Liver (tissue), 9 donors: ENCODE data around the gene NRSN2. TPM values are rescaled to one million over a fixed set of nuclear protein-coding genes. Genes with fewer than 3 reads are reported as not detected.

Experiments used
- DNase-seq: peaks from one replicate; pipeline ENCODE4 v3.0.0-alpha.2; 2017; ENCODE audit warnings: low spot score
- H3K27ac ChIP-seq, 2 donors: one replicate each; pipeline ENCODE4 v1.7.0; 2013; ENCODE audit warnings: inconsistent platforms in 2 of 2, low read length in 2 of 2, control low read depth in 1 of 2, low read depth in 1 of 2, mild to moderate bottlenecking in 1 of 2
- H3K27me3 ChIP-seq, 4 donors: one replicate each; pipeline versions ENCODE4 v1.6.1 to v1.7.0; 2013; ENCODE audit warnings: low read length in 3 of 4, inconsistent platforms in 1 of 4, mild to moderate bottlenecking in 1 of 4, moderate library complexity in 1 of 4; ENCODE audit not compliant: control insufficient read depth in 4 of 4, insufficient read depth in 4 of 4
- H3K36me3 ChIP-seq, 4 donors: one replicate each; pipeline versions ENCODE4 v1.6.1 to v1.7.0; 2013; ENCODE audit warnings: low read length in 3 of 4, mild to moderate bottlenecking in 3 of 4, low read depth in 1 of 4, moderate library complexity in 1 of 4; ENCODE audit not compliant: control insufficient read depth in 4 of 4, insufficient read depth in 3 of 4
- H3K4me1 ChIP-seq, 4 donors: one replicate each; pipeline versions ENCODE4 v1.6.1 to v1.7.0; 2013; ENCODE audit warnings: low read length in 3 of 4, mild to moderate bottlenecking in 3 of 4, moderate library complexity in 1 of 4; ENCODE audit not compliant: control insufficient read depth in 4 of 4, insufficient read depth in 4 of 4
- H3K4me3 ChIP-seq, 3 donors: one replicate each; pipeline versions ENCODE4 v1.6.1 to v1.7.0; 2013; ENCODE audit warnings: low read length in 3 of 3, control low read depth in 1 of 3, low read depth in 1 of 3, mild to moderate bottlenecking in 1 of 3
- H3K9ac ChIP-seq, 2 donors: one replicate each; pipeline ENCODE4 v1.7.0; 2013; ENCODE audit warnings: low read length in 2 of 2, mild to moderate bottlenecking in 2 of 2, moderate library complexity in 2 of 2, control low read depth in 1 of 2, low read depth in 1 of 2
- H3K9me3 ChIP-seq, 4 donors: one replicate each; pipeline versions ENCODE4 v1.6.1 to v1.7.0; 2013; ENCODE audit warnings: low read length in 3 of 4; ENCODE audit not compliant: control insufficient read depth in 4 of 4
- ATF3 ChIP-seq: IDR thresholded peaks from 2 replicates; pipeline ENCODE4 v1.6.1; 2016; ENCODE audit warnings: antibody characterized with exemption
- CTCF ChIP-seq: fragments of 150-350 bp; IDR thresholded peaks from 2 replicates; pipeline ENCODE4 v1.5.1; 2017; ENCODE audit warnings: improper control_type of control experiment, low read depth, low read length; ENCODE audit not compliant: missing input control
- EGR1 ChIP-seq, 2 donors: IDR thresholded peaks; 2 replicates each; pipeline ENCODE4 v1.6.1; 2016 to 2018; ENCODE audit warnings: antibody characterized with exemption in 2 of 2, low read depth in 2 of 2
- FOXA1 ChIP-seq: IDR thresholded peaks from 2 replicates; pipeline ENCODE4 v1.6.1; 2016; ENCODE audit warnings: antibody characterized with exemption
- FOXA2 ChIP-seq: IDR thresholded peaks from 2 replicates; pipeline ENCODE4 v1.6.1; 2016; ENCODE audit warnings: antibody characterized with exemption
- GABPA ChIP-seq, 2 donors: IDR thresholded peaks in 1 of 2; conservative IDR thresholded peaks in 1 of 2; 2 replicates each; pipeline ENCODE4 v1.6.1; 2016; ENCODE audit warnings: antibody characterized with exemption in 2 of 2, mild to moderate bottlenecking in 1 of 2, moderate library complexity in 1 of 2
- HNF4A ChIP-seq, 2 donors: conservative IDR thresholded peaks; 2 replicates each; pipeline ENCODE4 v1.6.1; 2016; ENCODE audit warnings: antibody characterized with exemption in 2 of 2, mild to moderate bottlenecking in 2 of 2
- HNF4G ChIP-seq: IDR thresholded peaks from 2 replicates; pipeline ENCODE4 v1.6.1; 2016; ENCODE audit warnings: antibody characterized with exemption
- JUND ChIP-seq, 2 donors: IDR thresholded peaks; 2 replicates each; pipeline ENCODE4 v1.6.1; 2016; ENCODE audit warnings: antibody characterized with exemption in 2 of 2
- MAX ChIP-seq: IDR thresholded peaks from 2 replicates; pipeline ENCODE4 v1.6.1; 2016; ENCODE audit warnings: antibody characterized with exemption
- NR2F2 ChIP-seq: IDR thresholded peaks from 2 replicates; pipeline ENCODE4 v1.6.1; 2016; ENCODE audit warnings: antibody characterized with exemption
- RAD21 ChIP-seq, 2 donors: IDR thresholded peaks; 2 replicates each; pipeline ENCODE4 v1.6.1; 2016; ENCODE audit warnings: antibody characterized with exemption in 2 of 2, mild to moderate bottlenecking in 2 of 2
- REST ChIP-seq: IDR thresholded peaks from 2 replicates; pipeline ENCODE4 v1.6.1; 2016; ENCODE audit warnings: antibody characterized with exemption, mild to moderate bottlenecking
- RXRA ChIP-seq, 2 donors: IDR thresholded peaks; 2 replicates each; pipeline ENCODE4 v1.6.1; 2017 to 2018; ENCODE audit warnings: antibody characterized with exemption in 2 of 2, mild to moderate bottlenecking in 1 of 2
- SP1 ChIP-seq: IDR thresholded peaks from 2 replicates; pipeline ENCODE4 v1.6.1; 2018; ENCODE audit warnings: antibody characterized with exemption, mild to moderate bottlenecking
- TAF1 ChIP-seq: conservative IDR thresholded peaks from 2 replicates; pipeline ENCODE4 v1.6.1; 2016; ENCODE audit warnings: antibody characterized with exemption, mild to moderate bottlenecking
- YY1 ChIP-seq: IDR thresholded peaks from 2 replicates; pipeline ENCODE4 v1.6.1; 2016; ENCODE audit warnings: antibody characterized with exemption, mild to moderate bottlenecking
- ZBTB33 ChIP-seq: IDR thresholded peaks from 2 replicates; pipeline ENCODE4 v1.6.1; 2016; ENCODE audit warnings: antibody characterized with exemption
- WGBS: extraction: QIAGEN DNeasy Blood & Tissue Kit; methylation state at CpG from one replicate; pipeline ENCODE4 v1.1.7; 2013; 5-methylcytosine and 5-hydroxymethylcytosine counted together
- polyA plus RNA-seq, 2 donors: library from polyadenylated mRNA; stranded (reverse) in 1 of 2; unstranded in 1 of 2; fragments of 200-250 nt in 1 of 2; fragments of >200 nt in 1 of 2; fragmentation: Nextera tagmentation in 1 of 2; extraction: Ambion mirVana in 1 of 2; gene quantifications; one replicate each; pipeline versions ENCODE4 v1.2.1 to v1.2.3, GENCODE V29; 2013 to 2015
- total RNA-seq, 2 donors: library from RNA; depleted of rRNA; stranded (reverse); fragments of >200 nt; gene quantifications; one replicate each; pipeline ENCODE4 v1.2.3, GENCODE V29; 2014
- donor health status: healthy.
- donor health status: healthy.
- donor health status: healthy.
- donor health status: healthy.
- donor health status: healthy.

The NRSN2 gene
- total and polyA plus RNA-seq, 4 donors = 1.9 to 12.0 (median 4.7) TPM

- Histone ChIP-seq H3K36me3 (no peaks in the 10 kb centered on the region), H3K4me3 (no peak overlapping the region), H3K9ac (no peak overlapping the region), H3K4me1 (peaks cover 10 to 33% (median 29%) of the 10 kb centered on the region in 4 donors), H3K27ac (no peak overlapping the region), H3K9me3 (no peaks in the 10 kb centered on the region), H3K27me3 (no peaks in the 10 kb centered on the region)
- no peak for DNase-seq
- WGBS = 91% methylated on average over 8 of the region's 8 CpGs
- no peak for TF ChIP-seq TAF1
- TF ChIP-seq HNF4A (conservative IDR thresholded peaks at IDR 0.05) = no peak
- TF ChIP-seq REST = no peak
- no peak for TF ChIP-seq EGR1 (IDR thresholded peaks at IDR 0.05; ENCODE audit: low read depth in 2 of 2)
- TF ChIP-seq MAX = no peak
- TF ChIP-seq FOXA2 = no peak
- no peak for TF ChIP-seq JUND (IDR thresholded peaks at IDR 0.05)
- TF ChIP-seq RAD21 (IDR thresholded peaks at IDR 0.05) = no peak
- TF ChIP-seq NR2F2 = no peak
- no peak for TF ChIP-seq CTCF
- no peak for TF ChIP-seq GABPA (IDR thresholded peaks at IDR 0.05 in 1 of 2, conservative IDR thresholded peaks at IDR 0.05 in 1 of 2)
- TF ChIP-seq ZBTB33 = no peak
- no peak for TF ChIP-seq FOXA1
- TF ChIP-seq RXRA (IDR thresholded peaks at IDR 0.05) = no peak
- no peak for TF ChIP-seq HNF4G
- no peak for TF ChIP-seq YY1
- TF ChIP-seq ATF3 = no peak
- no peak for TF ChIP-seq SP1
Observed at GRCh38 chr20:367486-367887, 20.6 kb downstream of the NRSN2 start.
